ENCODE measurements around the gene GDPD5.

The GDPD5 gene

GRCh38 chr11:75536786-75537641, 11.3 kb upstream of the GDPD5 start:
- DNase-seq (ENCODE audit: low read depth in 2 of 3, low spot score in 2 of 3) = peak in 2 of 3 experiments; percentile 21 to 34

- no peak for DNase-seq (ENCODE audit: low read depth in 2 of 3, low spot score in 2 of 3)
Observed at GRCh38 chr11:75535071-75535470, 9.3 kb upstream of the GDPD5 start.

GRCh38 chr11:75534259-75535069, 8.7 kb upstream of the GDPD5 start:
- no peak for DNase-seq (ENCODE audit: low read depth in 2 of 3, low spot score in 2 of 3)

- no peak for DNase-seq (ENCODE audit: low read depth in 2 of 3, low spot score in 2 of 3)
Observed at GRCh38 chr11:75533896-75534258, 8.1 kb upstream of the GDPD5 start.

GRCh38 chr11:75532200-75533048, 6.7 kb upstream of the GDPD5 start:
- DNase-seq (ENCODE audit: low read depth in 2 of 3, low spot score in 2 of 3) = peak; percentile 41 to 72 (median 52)

GRCh38 chr11:75531325-75531724, 5.6 kb upstream of the GDPD5 start:
- DNase-seq (ENCODE audit: low read depth in 2 of 3, low spot score in 2 of 3) = no peak

GRCh38 chr11:75530577-75530976, 4.8 kb upstream of the GDPD5 start:
- no peak for DNase-seq (ENCODE audit: low read depth in 2 of 3, low spot score in 2 of 3)

GRCh38 chr11:75527938-75528735, 2.4 kb upstream of the GDPD5 start:
- no peak for DNase-seq (ENCODE audit: low read depth in 2 of 3, low spot score in 2 of 3)

GRCh38 chr11:75527130-75527529, 1.4 kb upstream of the GDPD5 start:
- no peak for DNase-seq (ENCODE audit: low read depth in 2 of 3, low spot score in 2 of 3)

- no peak for DNase-seq (ENCODE audit: low read depth in 2 of 3, low spot score in 2 of 3)
Observed at GRCh38 chr11:75526192-75526541, 426 bp upstream of the GDPD5 start.

GRCh38 chr11:75524665-75525432, 892 bp downstream of the GDPD5 start:
- DNase-seq (ENCODE audit: low read depth in 2 of 3, low spot score in 2 of 3) = no peak

GRCh38 chr11:75523811-75524664, 1.7 kb downstream of the GDPD5 start:
- DNase-seq (ENCODE audit: low read depth in 2 of 3, low spot score in 2 of 3) = no peak

GRCh38 chr11:75523189-75523588, 2.6 kb downstream of the GDPD5 start:
- no peak for DNase-seq (ENCODE audit: low read depth in 2 of 3, low spot score in 2 of 3)

GRCh38 chr11:75522286-75523044, 3.3 kb downstream of the GDPD5 start:
- no peak for DNase-seq (ENCODE audit: low read depth in 2 of 3, low spot score in 2 of 3)

- no peak for DNase-seq (ENCODE audit: low read depth in 2 of 3, low spot score in 2 of 3)
Observed at GRCh38 chr11:75520688-75521087, 5.1 kb downstream of the GDPD5 start.

GRCh38 chr11:75518771-75519653, 6.7 kb downstream of the GDPD5 start:
- DNase-seq (ENCODE audit: low read depth in 2 of 3, low spot score in 2 of 3) = no peak

GRCh38 chr11:75518204-75518549, 7.6 kb downstream of the GDPD5 start:
- DNase-seq (ENCODE audit: low read depth in 2 of 3, low spot score in 2 of 3) = no peak
